NCI-H128 (cell line): ENCODE results near the gene TUBB2B.
A peak's percentile ranks its signal among the peaks of the same experiment; 100 is the strongest.

Experiments used
- DNase-seq: peaks from one replicate; lab custom pipeline; 2025; ENCODE audit not compliant: unreplicated experiment; lab: John Stamatoyannopoulos, UW

TUBB2B gene

GRCh38 chr6:3227363-3228045, at the start of gene TUBB2B:
TUBB2B (minus strand) TSS chr6:3227653; CDS start chr6:3227543, 110 bp downstream.
- peak; percentile 93 for DNase-seq

GRCh38 chr6:3277251-3277650, 49.8 kb upstream of the TUBB2B start:
- DNase-seq, result no peak

GRCh38 chr6:3276174-3277167, 49.0 kb upstream of the TUBB2B start:
- no peak for DNase-seq

- no peak for DNase-seq
Observed at GRCh38 chr6:3273707-3274521, 46.5 kb upstream of the TUBB2B start.

- DNase-seq, result no peak
Observed at GRCh38 chr6:3272911-3273547, 45.6 kb upstream of the TUBB2B start.

GRCh38 chr6:3271756-3272155, 44.3 kb upstream of the TUBB2B start:
- no peak for DNase-seq

- DNase-seq, result no peak
Observed at GRCh38 chr6:3270258-3270657, 42.8 kb upstream of the TUBB2B start.

- DNase-seq, result no peak
Observed at GRCh38 chr6:3269281-3269975, 42.0 kb upstream of the TUBB2B start.

- DNase-seq, result no peak
Observed at GRCh38 chr6:3268680-3269079, 41.2 kb upstream of the TUBB2B start.

GRCh38 chr6:3267162-3267561, 39.7 kb upstream of the TUBB2B start:
- DNase-seq, result no peak

- no peak for DNase-seq
Observed at GRCh38 chr6:3266170-3266569, 38.7 kb upstream of the TUBB2B start.

GRCh38 chr6:3265671-3266070, 38.2 kb upstream of the TUBB2B start:
- DNase-seq, result no peak

GRCh38 chr6:3264356-3264755, 36.9 kb upstream of the TUBB2B start:
- no peak for DNase-seq

GRCh38 chr6:3263096-3263495, 35.6 kb upstream of the TUBB2B start:
- no peak for DNase-seq

- no peak for DNase-seq
Observed at GRCh38 chr6:3261921-3262320, 34.5 kb upstream of the TUBB2B start.

- DNase-seq, result no peak
Observed at GRCh38 chr6:3261518-3261820, 34.0 kb upstream of the TUBB2B start.

- DNase-seq, result no peak
Observed at GRCh38 chr6:3260772-3261517, 33.5 kb upstream of the TUBB2B start.

- no peak for DNase-seq
Observed at GRCh38 chr6:3260296-3260695, 32.8 kb upstream of the TUBB2B start.

GRCh38 chr6:3259491-3259958, 32.1 kb upstream of the TUBB2B start:
- no peak for DNase-seq
